GM18868 (cell line): Measurements from ENCODE around the gene GDPD5.
A peak's percentile ranks its signal among the peaks of the same experiment; 100 is the strongest.

Source experiments
- ATAC-seq: cut with Tn5 transposase; IDR thresholded peaks from one replicate; pipeline ENCODE4 v1.9.1; 2021; ENCODE audit warnings: mild to moderate bottlenecking, moderate library complexity; ENCODE audit not compliant: unreplicated experiment

Gene GDPD5

DNA sequence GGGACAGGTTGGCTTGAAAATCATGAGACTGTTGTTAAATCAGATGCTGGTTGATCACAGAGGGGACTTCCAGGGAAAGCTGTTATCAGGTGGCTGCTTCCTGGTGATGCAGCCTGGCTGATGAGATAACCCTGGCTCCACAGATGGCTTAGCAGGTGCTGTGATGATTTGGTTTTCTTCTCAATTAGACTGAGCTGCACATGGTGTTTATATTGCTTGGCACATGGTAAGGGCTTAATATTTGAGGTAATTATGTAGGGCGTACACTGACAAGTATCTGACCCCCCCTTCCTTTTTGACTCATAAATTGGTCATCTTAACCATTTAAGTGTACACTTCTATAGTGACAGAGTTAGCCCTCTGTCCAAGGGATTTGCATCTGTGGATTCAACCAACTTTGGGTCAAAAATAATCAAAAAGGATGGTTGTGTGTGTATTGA lies 119.4 kb downstream of the GDPD5 start:
- no peak for ATAC-seq

GRCh38 chr11:75403983-75404658 lies 121.6 kb downstream of the GDPD5 start:
- ATAC-seq, result no peak

- no peak for ATAC-seq
Observed at GRCh38 chr11:75403037-75403436, 122.7 kb downstream of the GDPD5 start.

DNA sequence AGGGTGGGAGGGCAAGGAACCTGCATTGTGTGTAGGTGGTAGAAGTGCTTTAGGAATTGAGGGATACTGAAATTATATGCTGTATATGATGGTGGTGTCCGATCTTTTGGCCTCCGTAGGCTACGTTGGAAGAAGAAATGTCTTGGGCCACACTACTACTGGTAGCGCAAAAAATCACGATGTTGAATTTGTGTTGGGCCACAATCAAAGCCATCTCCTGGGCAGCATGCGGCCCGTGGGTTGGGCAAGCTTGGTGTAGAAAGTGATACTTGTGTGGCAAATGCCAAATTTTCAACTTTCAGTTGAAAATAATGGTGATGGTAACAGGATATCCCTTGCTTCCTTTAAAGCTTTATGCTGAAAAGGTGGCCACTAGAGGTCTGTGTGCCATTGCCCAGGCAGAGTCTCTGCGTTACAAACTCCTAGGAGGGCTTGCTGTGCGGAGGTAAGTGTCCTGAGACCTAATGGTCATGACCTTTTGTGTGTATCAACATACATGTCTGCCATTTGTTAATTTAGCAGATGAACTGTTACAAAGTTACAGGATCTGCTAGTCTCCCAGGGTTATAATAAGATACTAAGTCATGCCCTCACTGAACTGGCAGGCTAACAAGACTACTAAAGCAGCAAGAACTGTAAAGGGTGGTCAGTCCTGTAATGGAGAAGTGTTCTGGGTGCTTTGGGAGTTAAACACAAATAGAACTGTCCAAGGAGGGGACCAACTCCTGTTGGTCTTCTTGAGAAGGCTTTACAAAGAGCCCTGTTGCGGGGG lies 123.6 kb downstream of the GDPD5 start:
- ATAC-seq, result no peak

GRCh38 chr11:75400146-75400865 lies 125.4 kb downstream of the GDPD5 start:
- no peak for ATAC-seq

DNA sequence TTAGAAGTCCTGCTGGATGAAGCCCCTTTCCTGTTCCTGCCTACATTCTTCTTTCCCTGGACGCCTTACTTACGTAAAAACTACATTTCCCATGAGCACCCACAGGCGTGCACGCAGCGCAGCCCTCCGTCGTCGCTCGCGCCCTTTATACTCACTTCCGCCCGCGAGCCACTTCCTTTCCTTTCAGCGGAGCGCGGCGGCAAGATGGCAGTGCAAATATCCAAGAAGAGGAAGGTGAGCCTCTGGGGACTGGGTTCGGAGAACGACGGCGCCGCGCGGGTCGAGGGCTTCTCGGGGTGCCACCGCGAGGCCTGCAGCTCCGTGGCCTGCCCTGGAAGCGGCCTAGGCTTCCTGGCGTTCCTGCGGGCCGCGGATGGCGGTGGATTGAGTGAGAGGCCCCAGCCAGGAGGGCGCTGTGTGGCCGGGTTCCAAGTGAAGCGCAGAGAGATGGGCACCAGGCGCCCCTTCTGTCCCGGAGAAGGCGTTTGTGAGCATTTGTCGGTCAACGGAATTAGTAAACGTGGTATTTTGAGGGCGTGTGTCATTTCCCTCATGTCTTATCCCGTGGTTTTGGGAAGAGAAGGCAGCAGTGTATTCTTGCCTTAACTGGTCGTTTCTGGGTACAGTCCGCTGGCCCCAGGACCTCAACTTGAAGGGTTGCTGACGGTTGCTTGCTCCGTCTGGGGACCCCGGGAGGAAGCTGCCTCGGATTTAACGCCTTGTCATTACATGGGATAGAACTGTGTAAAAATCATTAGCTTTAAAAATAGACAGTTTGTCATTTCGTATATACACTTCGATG lies 126.2 kb downstream of the GDPD5 start, which contains the start of gene RPS3:
TSS of gene RPS3 (plus strand) at position 175 of the 802 bp plus-strand sequence. CDS start at position 205, 30 bp downstream.
- ATAC-seq, result peak; percentile 90

GRCh38 chr11:75398906-75399305 lies 126.8 kb downstream of the GDPD5 start:
- no peak for ATAC-seq

GRCh38 chr11:75394085-75394840 lies 131.5 kb downstream of the GDPD5 start:
- no peak for ATAC-seq

DNA sequence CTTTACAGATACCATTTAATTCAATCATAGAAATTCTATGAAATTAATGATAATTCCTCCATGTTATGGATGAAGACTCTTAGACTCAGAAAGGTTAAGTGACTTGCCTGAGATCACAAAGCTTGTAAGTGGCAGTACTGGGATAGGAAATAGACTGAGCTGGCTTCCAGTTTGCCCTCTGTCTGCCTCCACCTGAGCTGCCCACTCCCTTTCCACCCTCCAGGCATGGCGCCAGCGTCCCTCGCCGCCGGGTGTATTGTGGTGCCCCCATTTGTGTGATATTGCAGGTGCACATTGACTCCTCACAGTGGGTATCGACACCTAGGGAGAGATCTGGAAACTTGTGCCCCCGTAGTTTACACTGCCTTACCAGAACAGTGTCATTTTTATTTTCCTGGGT lies 135.8 kb downstream of the GDPD5 start:
- no peak for ATAC-seq

- ATAC-seq, result no peak
Observed at GRCh38 chr11:75389276-75389605, 136.5 kb downstream of the GDPD5 start.

DNA sequence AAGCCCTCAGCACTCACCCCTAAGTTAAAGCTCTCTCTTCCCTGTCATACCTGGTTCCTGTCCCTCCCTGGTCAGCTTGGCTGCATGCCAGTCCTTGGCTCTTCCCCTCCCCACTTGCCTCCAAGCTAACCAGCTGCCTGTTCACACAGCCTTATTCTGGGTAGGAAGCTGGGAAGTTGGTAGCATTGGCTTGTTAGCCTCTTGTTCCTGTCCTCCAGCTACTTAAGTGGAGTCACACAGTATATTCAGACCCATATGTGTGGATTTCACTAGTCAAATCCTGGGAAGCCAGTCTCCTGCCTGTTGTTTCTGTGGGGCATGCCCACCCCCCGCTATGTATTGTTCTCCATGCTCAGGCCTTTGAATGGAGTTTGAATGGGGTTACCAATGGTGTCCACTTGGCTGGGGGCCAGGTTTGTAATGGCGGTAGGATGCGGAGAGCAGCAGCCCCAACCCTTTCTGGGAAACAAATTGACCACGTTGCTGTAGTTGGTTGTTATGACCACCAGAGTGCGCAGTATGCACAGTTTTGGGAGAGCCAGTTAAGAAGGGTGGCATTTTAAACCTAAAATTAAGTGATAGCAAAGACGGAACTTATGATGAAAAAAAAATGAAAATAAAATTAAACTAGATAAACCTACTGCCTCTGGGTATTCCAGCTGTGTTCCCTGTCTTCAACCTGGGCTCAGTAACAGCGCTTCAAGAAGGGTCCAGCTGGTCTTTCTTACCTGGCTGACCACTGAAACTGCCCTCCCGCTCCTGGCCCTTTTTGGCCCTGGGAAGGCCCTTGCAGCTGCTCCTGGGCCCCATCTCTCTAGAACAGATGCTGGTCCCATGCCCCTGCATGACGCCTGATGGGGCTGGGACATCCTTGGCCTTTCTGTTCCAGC lies 137.1 kb downstream of the GDPD5 start:
- ATAC-seq, result no peak

DNA sequence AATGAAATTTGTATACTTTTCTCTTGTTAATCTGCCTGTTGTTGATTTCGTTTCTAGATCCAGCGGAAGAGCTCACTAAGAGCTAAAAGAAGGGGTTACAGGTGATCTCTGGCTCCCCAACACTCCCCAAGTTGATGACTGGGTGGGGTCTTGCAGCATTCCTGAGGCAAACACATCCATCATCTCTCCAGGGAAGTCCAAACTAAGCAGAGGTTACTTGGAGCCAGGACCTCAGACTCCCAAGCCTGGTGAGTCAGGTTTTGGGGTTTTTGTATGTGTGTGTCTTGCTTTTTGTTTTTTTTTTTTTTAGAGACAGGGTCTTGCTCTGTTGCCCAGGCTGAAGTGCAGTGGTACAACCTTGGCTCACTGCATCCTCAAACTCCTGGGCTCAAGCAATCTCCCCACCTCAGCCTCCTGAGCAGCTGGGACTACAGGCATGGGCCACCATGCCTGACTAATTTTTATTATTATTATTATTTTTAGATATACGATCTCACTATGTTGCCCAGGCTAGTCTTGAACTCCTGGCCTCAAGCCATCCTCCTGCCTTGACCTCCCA lies 137.9 kb downstream of the GDPD5 start:
- ATAC-seq, result no peak

- no peak for ATAC-seq
Observed at GRCh38 chr11:75386942-75387630, 138.7 kb downstream of the GDPD5 start.
